H1 (cell line): Measurements from ENCODE around the gene ASCL2.

Source experiments
- CTCF ChIP-seq, 3 experiments: IDR thresholded peaks; 1 replicate in 2 of 3; 2 replicates in 1 of 3; pipeline versions ENCODE4 v1.5.1 to v1.6.1; 2011; ENCODE audit warnings: low read length in 3 of 3, mild to moderate bottlenecking in 3 of 3, inconsistent platforms in 2 of 3, low read depth in 1 of 3, moderate library complexity in 1 of 3; ENCODE audit not compliant: insufficient read depth in 1 of 3; ENCODE audit errors: control extremely low read depth in 1 of 3
- GABPA ChIP-seq: IDR thresholded peaks from 2 replicates; pipeline ENCODE4 v1.6.1; 2011; ENCODE audit warnings: mild to moderate bottlenecking, low read length, moderate library complexity, borderline replicate concordance; ENCODE audit not compliant: insufficient read depth
- HDAC2 ChIP-seq, 2 experiments: fragments of 300-600 bp in 1 of 2; sonication (generic) in 1 of 2; IDR thresholded peaks; 2 replicates each; pipeline ENCODE4 v1.6.1; 2011 to 2012; ENCODE audit warnings: low read depth in 2 of 2, low read length in 2 of 2, mild to moderate bottlenecking in 2 of 2, moderate library complexity in 2 of 2, borderline replicate concordance in 1 of 2, inconsistent platforms in 1 of 2
- POLR2A ChIP-seq, 2 experiments: IDR thresholded peaks; 1 replicate in 1 of 2; 2 replicates in 1 of 2; pipeline ENCODE4 v1.6.1; 2011; ENCODE audit warnings: low read depth in 2 of 2, low read length in 2 of 2, mild to moderate bottlenecking in 2 of 2; ENCODE audit errors: control extremely low read depth in 1 of 2
- YY1 ChIP-seq: IDR thresholded peaks from 2 replicates; pipeline ENCODE4 v1.6.1; 2011; ENCODE audit warnings: low read depth, mild to moderate bottlenecking, low read length

- no peak for TF ChIP-seq CTCF (IDR thresholded peaks at IDR 0.05; ENCODE audit: control extremely low read depth in 1 of 3, insufficient read depth in 1 of 3, low read depth in 1 of 3, low read length in 3 of 3)
- no peak for TF ChIP-seq GABPA
- TF ChIP-seq HDAC2 (IDR thresholded peaks at IDR 0.05; ENCODE audit: borderline replicate concordance in 1 of 2, low read depth in 2 of 2, low read length in 2 of 2), result no peak
- no peak for TF ChIP-seq YY1
- no peak for TF ChIP-seq POLR2A (IDR thresholded peaks at IDR 0.05; ENCODE audit: control extremely low read depth in 1 of 2, low read depth in 2 of 2, low read length in 2 of 2)
These were observed 49.5 kb upstream of the ASCL2 start for GRCh38 chr11:2319791-2320472.
